ENCODE results near the gene CBR3.

DNA sequence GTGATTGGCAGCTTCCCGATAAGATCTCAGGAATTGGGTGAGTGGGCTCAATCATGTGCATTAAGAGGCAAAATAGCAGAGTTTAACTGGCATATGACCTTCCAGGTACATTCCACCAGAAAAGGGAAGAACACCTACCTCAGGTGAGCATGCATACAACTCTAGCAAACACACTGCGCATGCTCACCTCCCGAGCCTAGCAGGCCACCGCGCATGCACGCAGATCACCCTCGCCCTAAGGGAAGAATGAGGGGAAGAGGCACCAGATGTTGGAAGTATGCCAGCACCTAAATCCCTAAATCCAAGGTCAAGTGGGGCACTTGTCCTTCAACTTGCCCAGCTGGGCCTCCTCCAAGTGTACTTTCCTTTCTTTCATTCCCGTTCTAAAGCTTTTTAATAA, 23.6 kb upstream of the CBR3 start:
- TF ChIP-seq, protein P1, sequence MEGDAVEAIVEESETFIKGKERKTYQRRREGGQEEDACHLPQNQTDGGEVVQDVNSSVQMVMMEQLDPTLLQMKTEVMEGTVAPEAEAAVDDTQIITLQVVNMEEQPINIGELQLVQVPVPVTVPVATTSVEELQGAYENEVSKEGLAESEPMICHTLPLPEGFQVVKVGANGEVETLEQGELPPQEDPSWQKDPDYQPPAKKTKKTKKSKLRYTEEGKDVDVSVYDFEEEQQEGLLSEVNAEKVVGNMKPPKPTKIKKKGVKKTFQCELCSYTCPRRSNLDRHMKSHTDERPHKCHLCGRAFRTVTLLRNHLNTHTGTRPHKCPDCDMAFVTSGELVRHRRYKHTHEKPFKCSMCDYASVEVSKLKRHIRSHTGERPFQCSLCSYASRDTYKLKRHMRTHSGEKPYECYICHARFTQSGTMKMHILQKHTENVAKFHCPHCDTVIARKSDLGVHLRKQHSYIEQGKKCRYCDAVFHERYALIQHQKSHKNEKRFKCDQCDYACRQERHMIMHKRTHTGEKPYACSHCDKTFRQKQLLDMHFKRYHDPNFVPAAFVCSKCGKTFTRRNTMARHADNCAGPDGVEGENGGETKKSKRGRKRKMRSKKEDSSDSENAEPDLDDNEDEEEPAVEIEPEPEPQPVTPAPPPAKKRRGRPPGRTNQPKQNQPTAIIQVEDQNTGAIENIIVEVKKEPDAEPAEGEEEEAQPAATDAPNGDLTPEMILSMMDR (IDR thresholded peaks at IDR 0.05) = no peak
- TF ChIP-seq POLR2A (IDR thresholded peaks at IDR 0.05) = no peak
